Chondrocyte (in vitro differentiated cells): Measurements from ENCODE around the gene GPR26. TPM values are rescaled to one million over a fixed set of nuclear protein-coding genes. Genes with fewer than 3 reads are reported as not detected.

Experiments
- DNase-seq: peaks from one replicate; pipeline ENCODE4 v3.0.0; 2021; ENCODE audit warnings: mixed read lengths, low spot score
- H3K27ac Mint-ChIP-seq: one replicate; pipeline ENCODE4 v1.8.0; 2021; ENCODE audit warnings: mild to moderate bottlenecking, moderate library complexity, mixed read lengths; ENCODE audit not compliant: unreplicated experiment
- H3K27me3 Mint-ChIP-seq: 2 replicates; pipeline ENCODE4 v1.8.0; 2021; ENCODE audit warnings: low read depth, mixed read lengths
- H3K36me3 Mint-ChIP-seq: 2 replicates; pipeline ENCODE4 v1.8.0; 2021; ENCODE audit warnings: low read depth, mixed read lengths
- H3K4me1 Mint-ChIP-seq: 2 replicates; pipeline ENCODE4 v1.8.0; 2021; ENCODE audit warnings: low read depth, mild to moderate bottlenecking, mixed read lengths
- H3K4me3 Mint-ChIP-seq: one replicate; pipeline ENCODE4 v1.8.0; 2021; ENCODE audit warnings: mild to moderate bottlenecking, moderate library complexity, mixed read lengths; ENCODE audit not compliant: unreplicated experiment
- H3K9me3 Mint-ChIP-seq: 2 replicates; pipeline ENCODE4 v1.8.0; 2021; ENCODE audit warnings: low read depth, mixed read lengths
- total RNA-seq: library from RNA; stranded (reverse); gene quantifications from 3 replicates; pipeline ENCODE4 v1.2.1, GENCODE V29; 2021
- TF ChIP-seq, protein P1 (sequence below): fragments of 200-600 bp; sonication (generic); IDR thresholded peaks from 2 replicates; pipeline ENCODE4 v1.5.0; 2021; ENCODE audit warnings: antibody characterized with exemption, mild to moderate bottlenecking, moderate library complexity

The GPR26 gene
- total RNA-seq, 1 donor from 2014 or later, result not detected

DNA sequence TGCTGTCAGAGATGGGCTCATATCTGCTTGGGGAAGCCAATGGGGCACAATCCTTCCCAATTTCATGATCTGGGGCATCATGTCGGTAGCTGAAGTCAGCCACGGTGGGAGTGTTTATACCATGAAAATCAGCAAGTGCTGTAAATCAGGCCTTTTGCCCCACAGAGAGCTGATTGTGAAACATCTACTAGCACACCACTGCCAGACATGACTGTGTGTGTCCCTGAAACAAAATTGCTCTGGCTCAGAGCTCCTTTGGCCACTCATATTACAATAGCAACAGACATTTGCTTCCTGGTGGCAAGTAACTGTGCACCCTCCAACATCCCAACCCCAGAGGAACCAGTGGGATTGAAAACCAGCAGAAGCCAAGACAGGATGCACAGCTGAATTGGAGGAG is 23.7 kb downstream of the GPR26 start:
- DNase-seq, result no peak
- Mint-ChIP-seq H3K27me3 (no peaks in the 10 kb centered on the region), H3K36me3 (no peaks in the 10 kb centered on the region), H3K4me3 (no peak overlapping the region), H3K4me1 (no peaks in the 10 kb centered on the region), H3K27ac (no peak overlapping the region), H3K9me3 (no peaks in the 10 kb centered on the region)
- TF ChIP-seq, protein P1, sequence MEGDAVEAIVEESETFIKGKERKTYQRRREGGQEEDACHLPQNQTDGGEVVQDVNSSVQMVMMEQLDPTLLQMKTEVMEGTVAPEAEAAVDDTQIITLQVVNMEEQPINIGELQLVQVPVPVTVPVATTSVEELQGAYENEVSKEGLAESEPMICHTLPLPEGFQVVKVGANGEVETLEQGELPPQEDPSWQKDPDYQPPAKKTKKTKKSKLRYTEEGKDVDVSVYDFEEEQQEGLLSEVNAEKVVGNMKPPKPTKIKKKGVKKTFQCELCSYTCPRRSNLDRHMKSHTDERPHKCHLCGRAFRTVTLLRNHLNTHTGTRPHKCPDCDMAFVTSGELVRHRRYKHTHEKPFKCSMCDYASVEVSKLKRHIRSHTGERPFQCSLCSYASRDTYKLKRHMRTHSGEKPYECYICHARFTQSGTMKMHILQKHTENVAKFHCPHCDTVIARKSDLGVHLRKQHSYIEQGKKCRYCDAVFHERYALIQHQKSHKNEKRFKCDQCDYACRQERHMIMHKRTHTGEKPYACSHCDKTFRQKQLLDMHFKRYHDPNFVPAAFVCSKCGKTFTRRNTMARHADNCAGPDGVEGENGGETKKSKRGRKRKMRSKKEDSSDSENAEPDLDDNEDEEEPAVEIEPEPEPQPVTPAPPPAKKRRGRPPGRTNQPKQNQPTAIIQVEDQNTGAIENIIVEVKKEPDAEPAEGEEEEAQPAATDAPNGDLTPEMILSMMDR, result no peak

DNA sequence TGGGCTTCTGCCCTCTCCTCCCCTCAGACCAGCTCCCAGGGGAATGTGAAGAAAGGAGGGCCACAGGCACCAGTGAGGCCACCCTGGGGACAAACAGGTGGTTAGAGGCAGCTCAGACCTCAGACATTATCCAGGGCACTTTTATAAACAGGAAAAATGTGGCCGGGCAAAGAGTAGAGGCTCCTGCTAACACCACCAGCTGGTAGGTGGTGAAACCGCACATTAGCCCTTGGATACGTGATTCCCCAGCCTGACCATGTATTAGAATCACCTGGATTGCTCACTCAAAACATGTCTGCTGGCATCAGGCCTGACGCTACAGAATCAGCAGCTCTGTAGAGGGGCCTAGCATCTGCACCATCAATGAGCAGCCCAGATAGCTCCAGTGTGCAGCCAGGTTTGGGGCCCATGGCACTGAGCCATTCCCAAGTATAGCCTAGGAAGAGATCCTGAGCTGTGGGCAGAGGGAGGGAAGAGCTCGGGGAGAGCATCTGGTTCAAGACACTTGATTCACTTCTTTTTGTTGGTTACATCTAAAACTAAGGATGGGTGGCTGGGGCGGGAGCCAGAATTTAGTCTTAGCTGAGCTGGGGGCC is 37.1 kb downstream of the GPR26 start:
- no peak overlapping the region for H3K4me3 Mint-ChIP-seq
- H3K27ac Mint-ChIP-seq, result no peak overlapping the region
- TF ChIP-seq, protein P1, result no peak
- H3K27me3 Mint-ChIP-seq, result peaks cover 4% of the 10 kb centered on the region
- no peaks in the 10 kb centered on the region for H3K4me1 Mint-ChIP-seq
- DNase-seq, result no peak
- peaks cover 3% of the 10 kb centered on the region for H3K9me3 Mint-ChIP-seq
- no peaks in the 10 kb centered on the region for H3K36me3 Mint-ChIP-seq

DNA sequence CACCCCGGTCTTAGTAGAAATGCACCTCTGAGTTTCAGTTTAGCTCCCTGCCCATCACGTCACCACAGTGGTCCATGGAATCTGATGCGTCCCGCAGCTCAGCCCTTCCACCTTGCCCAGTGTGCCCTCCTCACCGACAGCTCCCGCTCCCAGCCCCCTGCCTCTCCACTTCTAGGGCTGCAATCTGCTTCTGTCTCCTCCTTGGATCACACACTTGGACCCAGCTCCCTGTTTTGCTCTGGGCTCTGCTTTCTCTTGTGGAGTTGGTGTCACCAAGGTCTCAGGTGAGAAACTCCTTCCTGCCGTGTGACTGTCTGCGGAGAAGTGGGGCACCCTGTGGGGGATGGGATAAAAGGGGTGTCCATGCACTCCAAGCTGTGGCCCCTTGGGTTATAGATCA is 37.9 kb downstream of the GPR26 start:
- Mint-ChIP-seq H3K36me3 (no peaks in the 10 kb centered on the region), H3K27me3 (peaks cover 4% of the 10 kb centered on the region), H3K9me3 (peaks cover 3% of the 10 kb centered on the region), H3K4me1 (no peaks in the 10 kb centered on the region), H3K27ac (no peak overlapping the region), H3K4me3 (no peak overlapping the region)
- TF ChIP-seq, protein P1, result no peak
- no peak for DNase-seq

DNA sequence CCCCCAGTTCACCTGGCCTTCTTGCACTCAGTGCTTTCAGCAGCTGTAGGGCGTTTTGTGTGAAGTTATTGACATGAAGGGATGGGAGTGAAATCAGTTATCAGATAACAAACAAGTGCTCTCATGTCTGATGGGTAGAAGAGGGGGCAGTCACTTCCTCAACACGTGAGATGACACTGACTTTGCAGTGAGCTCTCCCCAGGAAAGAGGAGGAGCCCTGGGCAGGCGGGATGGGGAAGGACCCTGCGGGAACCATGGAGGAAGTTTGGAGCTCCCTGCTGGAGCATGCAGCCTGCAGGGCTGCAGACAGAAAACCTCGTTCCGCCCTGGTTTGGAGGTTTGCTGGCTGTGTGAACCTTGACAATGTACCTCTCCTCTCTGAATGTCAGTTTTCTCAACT is 38.7 kb downstream of the GPR26 start:
- H3K4me1 Mint-ChIP-seq, result no peaks in the 10 kb centered on the region
- peaks cover 4% of the 10 kb centered on the region for H3K27me3 Mint-ChIP-seq
- H3K9me3 Mint-ChIP-seq, result peaks cover 3% of the 10 kb centered on the region
- TF ChIP-seq, protein P1, result no peak
- no peak overlapping the region for H3K4me3 Mint-ChIP-seq
- no peaks in the 10 kb centered on the region for H3K36me3 Mint-ChIP-seq
- no peak for DNase-seq
- H3K27ac Mint-ChIP-seq, result no peak overlapping the region

DNA sequence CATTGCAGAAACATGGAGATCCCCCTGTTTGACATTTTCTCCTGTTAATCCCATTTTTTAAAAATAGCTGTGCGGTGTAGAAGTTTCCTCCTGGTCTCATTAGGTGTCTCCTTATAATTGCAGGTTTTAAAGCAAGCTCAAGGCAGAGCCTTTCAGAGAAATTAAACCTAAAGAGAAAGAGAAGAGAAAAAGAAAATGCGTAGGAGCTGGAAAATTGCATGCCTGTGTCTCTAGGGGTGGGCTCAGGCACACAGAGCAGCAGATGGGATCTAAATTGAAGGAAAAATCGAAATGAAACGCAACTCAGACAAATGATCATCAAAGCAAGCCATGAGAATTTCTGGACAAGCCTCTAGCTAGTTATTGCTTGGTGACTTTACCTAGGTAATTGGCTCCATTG is 40.1 kb downstream of the GPR26 start:
- Mint-ChIP-seq H3K27ac (no peak overlapping the region), H3K27me3 (peaks cover 4% of the 10 kb centered on the region), H3K9me3 (peaks cover 3% of the 10 kb centered on the region), H3K4me3 (no peak overlapping the region), H3K36me3 (no peaks in the 10 kb centered on the region), H3K4me1 (no peaks in the 10 kb centered on the region)
- TF ChIP-seq, protein P1, result no peak
- no peak for DNase-seq
